Measurements from ENCODE around the gene LILRB2. TPM values are rescaled to one million over a fixed set of nuclear protein-coding genes. Genes with fewer than 3 reads are reported as not detected.

The LILRB2 gene
- polyA plus RNA-seq, 1 of the 3 experiments (the other 2 are of a cell fraction) = not detected

- H3K9me3 ChIP-seq = no peaks in the 10 kb centered on the region
- no peaks in the 10 kb centered on the region for H3K36me3 ChIP-seq (replicated peaks in 1 of 2; ENCODE audit: control insufficient read depth in 1 of 2, insufficient read depth in 2 of 2, low read length in 1 of 2)
- H3K9ac ChIP-seq = no peak overlapping the region
- H3K27ac ChIP-seq (ENCODE audit: low read depth in 2 of 2, low read length in 1 of 2) = no peak overlapping the region
- CTCF ChIA-PET = interaction anchor here (1.0 kb wide), 1 partner anchor 11 kb away, joined by 3 read pairs; no protein-coding TSS in a partner anchor
- H3K4me2 ChIP-seq = no peak overlapping the region
- H3K4me3 ChIP-seq (ENCODE audit: low read depth in 2 of 2, low read length in 1 of 2) = no peak overlapping the region
- no peaks in the 10 kb centered on the region for H4K20me1 ChIP-seq (ENCODE audit: insufficient read depth)
- WGBS (ENCODE audit: low lambda C conversion rate) = 15% methylated on average over 8 of the region's 26 CpGs
- TF ChIP-seq REST (IDR thresholded peaks at IDR 0.05; ENCODE audit: low read depth, low read length) (no peak), ELF1 (IDR thresholded peaks at IDR 0.05) (no peak)
- H3K27me3 ChIP-seq (ENCODE audit: insufficient read depth) = peaks cover 84% of the 10 kb centered on the region
- H3K79me2 ChIP-seq (ENCODE audit: insufficient read depth) = no peaks in the 10 kb centered on the region
- H3K9me2 ChIP-seq = no peaks in the 10 kb centered on the region
- no peak overlapping the region for H2AFZ ChIP-seq (ENCODE audit: low read depth)
- peaks cover 2% of the 10 kb centered on the region for H3F3A ChIP-seq (replicated peaks; ENCODE audit: insufficient read depth)
- H3K4me1 ChIP-seq (ENCODE audit: control insufficient read depth in 1 of 2, insufficient read depth in 2 of 2, low read depth in 1 of 2, low read length in 1 of 2) = no peaks in the 10 kb centered on the region
- POLR2A ChIA-PET = no interaction called here
- no peak for DNase-seq
Observed at GRCh38 chr19:54255105-54255775, 25.7 kb downstream of the LILRB2 start.

- ChIA-PET CTCF (no interaction called here), POLR2A (no interaction called here)
- Histone ChIP-seq H3K9me2 (no peaks in the 10 kb centered on the region), H3K36me3 (replicated peaks in 1 of 2; ENCODE audit: control insufficient read depth in 1 of 2, insufficient read depth in 2 of 2, low read length in 1 of 2) (no peaks in the 10 kb centered on the region), H3K4me3 (ENCODE audit: low read depth in 2 of 2, low read length in 1 of 2) (no peak overlapping the region), H3K4me1 (ENCODE audit: control insufficient read depth in 1 of 2, insufficient read depth in 2 of 2, low read depth in 1 of 2, low read length in 1 of 2) (no peaks in the 10 kb centered on the region), H3K79me2 (ENCODE audit: insufficient read depth) (no peaks in the 10 kb centered on the region), H3K9ac (no peak overlapping the region), H2AFZ (ENCODE audit: low read depth) (no peak overlapping the region), H3F3A (replicated peaks; ENCODE audit: insufficient read depth) (peaks cover 4% of the 10 kb centered on the region), H4K20me1 (ENCODE audit: insufficient read depth) (no peaks in the 10 kb centered on the region), H3K27ac (ENCODE audit: low read depth in 2 of 2, low read length in 1 of 2) (no peak overlapping the region), H3K4me2 (no peak overlapping the region), H3K27me3 (ENCODE audit: insufficient read depth) (peaks cover 83% of the 10 kb centered on the region), H3K9me3 (no peaks in the 10 kb centered on the region)
- 7% methylated on average over 12 of the region's 17 CpGs for WGBS (ENCODE audit: low lambda C conversion rate)
- DNase-seq = no peak
- TF ChIP-seq USF1 (IDR thresholded peaks at IDR 0.05; ENCODE audit: borderline replicate concordance, low read depth) (no peak), SIN3A (IDR thresholded peaks at IDR 0.05; ENCODE audit: borderline replicate concordance, low read depth, low read length) (no peak), FOSL2 (IDR thresholded peaks at IDR 0.05; ENCODE audit: borderline replicate concordance, low read depth) (no peak), TCF12 (IDR thresholded peaks at IDR 0.05) (no peak), USF2 (IDR thresholded peaks at IDR 0.05; ENCODE audit: borderline replicate concordance, low read depth, low read length) (no peak), YY1 (IDR thresholded peaks at IDR 0.05; ENCODE audit: low read depth) (no peak), NRF1 (IDR thresholded peaks at IDR 0.05; ENCODE audit: low read depth, low read length) (no peak), FOXM1 (IDR thresholded peaks at IDR 0.05; ENCODE audit: low read depth) (no peak), TAF1 (IDR thresholded peaks at IDR 0.05; ENCODE audit: borderline replicate concordance, low read depth, low read length) (no peak), FOXJ3 (CRISPR knock-in tag; IDR thresholded peaks at IDR 0.05) (no peak), MXI1 (IDR thresholded peaks at IDR 0.05; ENCODE audit: low read depth, low read length) (no peak), RFX5 (IDR thresholded peaks at IDR 0.05; ENCODE audit: low read length) (no peak), REST (IDR thresholded peaks at IDR 0.05; ENCODE audit: low read depth, low read length) (no peak), MAX (IDR thresholded peaks at IDR 0.05; ENCODE audit: low read depth) (no peak)
Observed at GRCh38 chr19:54254195-54254906, 26.6 kb downstream of the LILRB2 start.
